ENCODE measurements around the gene DMXL2.
A peak's percentile ranks its signal among the peaks of the same experiment; 100 is the strongest.

DMXL2 gene

DNA sequence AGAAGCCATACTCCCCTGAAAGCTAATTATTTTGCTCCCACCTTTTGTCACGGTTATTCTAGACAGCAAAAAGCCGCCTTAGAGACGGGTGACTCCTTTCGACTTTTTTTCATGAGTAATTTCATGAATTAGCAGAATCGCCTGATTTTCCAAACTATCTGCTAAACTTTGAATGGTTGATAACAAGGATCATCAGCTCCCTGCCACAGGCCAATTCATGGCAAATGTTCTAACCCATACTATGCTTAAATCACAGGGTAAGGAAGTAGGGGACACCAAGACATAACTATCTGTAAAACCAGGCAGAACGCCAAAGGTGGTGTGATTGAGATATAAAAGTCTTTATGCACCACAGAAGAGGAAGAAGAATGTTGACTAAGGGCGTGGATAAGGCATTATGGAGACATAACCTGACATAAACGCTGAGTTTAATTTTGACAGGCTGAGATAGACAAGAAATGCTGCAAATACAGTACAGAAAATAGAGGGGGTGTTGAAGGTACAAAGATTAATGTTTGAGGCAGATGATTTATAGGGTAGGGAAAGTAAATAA is 891 bp upstream of the DMXL2 start (continued):
- TF ChIP-seq, protein P1, sequence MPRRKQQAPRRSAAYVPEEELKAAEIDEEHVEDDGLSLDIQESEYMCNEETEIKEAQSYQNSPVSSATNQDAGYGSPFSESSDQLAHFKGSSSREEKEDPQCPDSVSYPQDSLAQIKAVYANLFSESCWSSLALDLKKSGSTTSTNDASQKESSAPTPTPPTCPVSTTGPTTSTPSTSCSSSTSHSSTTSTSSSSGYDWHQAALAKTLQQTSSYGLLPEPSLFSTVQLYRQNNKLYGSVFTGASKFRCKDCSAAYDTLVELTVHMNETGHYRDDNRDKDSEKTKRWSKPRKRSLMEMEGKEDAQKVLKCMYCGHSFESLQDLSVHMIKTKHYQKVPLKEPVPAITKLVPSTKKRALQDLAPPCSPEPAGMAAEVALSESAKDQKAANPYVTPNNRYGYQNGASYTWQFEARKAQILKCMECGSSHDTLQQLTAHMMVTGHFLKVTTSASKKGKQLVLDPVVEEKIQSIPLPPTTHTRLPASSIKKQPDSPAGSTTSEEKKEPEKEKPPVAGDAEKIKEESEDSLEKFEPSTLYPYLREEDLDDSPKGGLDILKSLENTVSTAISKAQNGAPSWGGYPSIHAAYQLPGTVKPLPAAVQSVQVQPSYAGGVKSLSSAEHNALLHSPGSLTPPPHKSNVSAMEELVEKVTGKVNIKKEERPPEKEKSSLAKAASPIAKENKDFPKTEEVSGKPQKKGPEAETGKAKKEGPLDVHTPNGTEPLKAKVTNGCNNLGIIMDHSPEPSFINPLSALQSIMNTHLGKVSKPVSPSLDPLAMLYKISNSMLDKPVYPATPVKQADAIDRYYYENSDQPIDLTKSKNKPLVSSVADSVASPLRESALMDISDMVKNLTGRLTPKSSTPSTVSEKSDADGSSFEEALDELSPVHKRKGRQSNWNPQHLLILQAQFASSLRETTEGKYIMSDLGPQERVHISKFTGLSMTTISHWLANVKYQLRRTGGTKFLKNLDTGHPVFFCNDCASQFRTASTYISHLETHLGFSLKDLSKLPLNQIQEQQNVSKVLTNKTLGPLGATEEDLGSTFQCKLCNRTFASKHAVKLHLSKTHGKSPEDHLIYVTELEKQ (tag by site-specific recombination; IDR thresholded peaks at IDR 0.05; ENCODE audit: borderline replicate concordance): no peak
- peak; percentile 90 for TF ChIP-seq KLF1 (tag by site-specific recombination; IDR thresholded peaks at IDR 0.05)
- TF ChIP-seq YY1 (tag by site-specific recombination; IDR thresholded peaks at IDR 0.05): no peak
- TF ChIP-seq ZNF350 (tag by site-specific recombination; IDR thresholded peaks at IDR 0.05): no peak
- TF ChIP-seq, protein P2, sequence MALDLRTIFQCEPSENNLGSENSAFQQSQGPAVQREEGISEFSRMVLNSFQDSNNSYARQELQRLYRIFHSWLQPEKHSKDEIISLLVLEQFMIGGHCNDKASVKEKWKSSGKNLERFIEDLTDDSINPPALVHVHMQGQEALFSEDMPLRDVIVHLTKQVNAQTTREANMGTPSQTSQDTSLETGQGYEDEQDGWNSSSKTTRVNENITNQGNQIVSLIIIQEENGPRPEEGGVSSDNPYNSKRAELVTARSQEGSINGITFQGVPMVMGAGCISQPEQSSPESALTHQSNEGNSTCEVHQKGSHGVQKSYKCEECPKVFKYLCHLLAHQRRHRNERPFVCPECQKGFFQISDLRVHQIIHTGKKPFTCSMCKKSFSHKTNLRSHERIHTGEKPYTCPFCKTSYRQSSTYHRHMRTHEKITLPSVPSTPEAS (tag by site-specific recombination; IDR thresholded peaks at IDR 0.05): no peak
- TF ChIP-seq ZNF600 (tag by site-specific recombination; IDR thresholded peaks at IDR 0.05): no peak
- TF ChIP-seq, protein P3, sequence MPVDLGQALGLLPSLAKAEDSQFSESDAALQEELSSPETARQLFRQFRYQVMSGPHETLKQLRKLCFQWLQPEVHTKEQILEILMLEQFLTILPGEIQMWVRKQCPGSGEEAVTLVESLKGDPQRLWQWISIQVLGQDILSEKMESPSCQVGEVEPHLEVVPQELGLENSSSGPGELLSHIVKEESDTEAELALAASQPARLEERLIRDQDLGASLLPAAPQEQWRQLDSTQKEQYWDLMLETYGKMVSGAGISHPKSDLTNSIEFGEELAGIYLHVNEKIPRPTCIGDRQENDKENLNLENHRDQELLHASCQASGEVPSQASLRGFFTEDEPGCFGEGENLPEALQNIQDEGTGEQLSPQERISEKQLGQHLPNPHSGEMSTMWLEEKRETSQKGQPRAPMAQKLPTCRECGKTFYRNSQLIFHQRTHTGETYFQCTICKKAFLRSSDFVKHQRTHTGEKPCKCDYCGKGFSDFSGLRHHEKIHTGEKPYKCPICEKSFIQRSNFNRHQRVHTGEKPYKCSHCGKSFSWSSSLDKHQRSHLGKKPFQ (tag by site-specific recombination; IDR thresholded peaks at IDR 0.05): no peak
- peak; percentile 61; the same call in 1 of the 2 replicates for TF ChIP-seq MYNN (tag by site-specific recombination; IDR thresholded peaks at IDR 0.05; ENCODE audit: borderline replicate concordance)
- TF ChIP-seq IKZF3 (tag by site-specific recombination; IDR thresholded peaks at IDR 0.05): no peak
- TF ChIP-seq, protein P4, sequence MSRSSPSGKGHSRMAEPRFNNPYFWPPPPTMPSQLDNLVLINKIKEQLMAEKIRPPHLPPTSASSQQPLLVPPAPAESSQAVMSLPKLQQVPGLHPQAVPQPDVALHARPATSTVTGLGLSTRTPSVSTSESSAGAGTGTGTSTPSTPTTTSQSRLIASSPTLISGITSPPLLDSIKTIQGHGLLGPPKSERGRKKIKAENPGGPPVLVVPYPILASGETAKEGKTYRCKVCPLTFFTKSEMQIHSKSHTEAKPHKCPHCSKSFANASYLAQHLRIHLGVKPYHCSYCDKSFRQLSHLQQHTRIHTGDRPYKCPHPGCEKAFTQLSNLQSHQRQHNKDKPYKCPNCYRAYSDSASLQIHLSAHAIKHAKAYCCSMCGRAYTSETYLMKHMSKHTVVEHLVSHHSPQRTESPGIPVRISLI (tag by site-specific recombination; IDR thresholded peaks at IDR 0.05): no peak
- TF ChIP-seq ZNF548 (tag by site-specific recombination; IDR thresholded peaks at IDR 0.05): no peak
- peak; percentile 54 for TF ChIP-seq ZNF335 (tag by site-specific recombination; conservative IDR thresholded peaks at IDR 0.05)
- TF ChIP-seq TRIM28 (IDR thresholded peaks at IDR 0.05; ENCODE audit: borderline replicate concordance, low read length): no peak
- TF ChIP-seq, protein P5, sequence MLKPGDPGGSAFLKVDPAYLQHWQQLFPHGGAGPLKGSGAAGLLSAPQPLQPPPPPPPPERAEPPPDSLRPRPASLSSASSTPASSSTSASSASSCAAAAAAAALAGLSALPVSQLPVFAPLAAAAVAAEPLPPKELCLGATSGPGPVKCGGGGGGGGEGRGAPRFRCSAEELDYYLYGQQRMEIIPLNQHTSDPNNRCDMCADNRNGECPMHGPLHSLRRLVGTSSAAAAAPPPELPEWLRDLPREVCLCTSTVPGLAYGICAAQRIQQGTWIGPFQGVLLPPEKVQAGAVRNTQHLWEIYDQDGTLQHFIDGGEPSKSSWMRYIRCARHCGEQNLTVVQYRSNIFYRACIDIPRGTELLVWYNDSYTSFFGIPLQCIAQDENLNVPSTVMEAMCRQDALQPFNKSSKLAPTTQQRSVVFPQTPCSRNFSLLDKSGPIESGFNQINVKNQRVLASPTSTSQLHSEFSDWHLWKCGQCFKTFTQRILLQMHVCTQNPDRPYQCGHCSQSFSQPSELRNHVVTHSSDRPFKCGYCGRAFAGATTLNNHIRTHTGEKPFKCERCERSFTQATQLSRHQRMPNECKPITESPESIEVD (tag by site-specific recombination; IDR thresholded peaks at IDR 0.05): 0 out of 2 replicates have a peak, but pooled peaks have one; percentile 19
- TF ChIP-seq, protein P6, sequence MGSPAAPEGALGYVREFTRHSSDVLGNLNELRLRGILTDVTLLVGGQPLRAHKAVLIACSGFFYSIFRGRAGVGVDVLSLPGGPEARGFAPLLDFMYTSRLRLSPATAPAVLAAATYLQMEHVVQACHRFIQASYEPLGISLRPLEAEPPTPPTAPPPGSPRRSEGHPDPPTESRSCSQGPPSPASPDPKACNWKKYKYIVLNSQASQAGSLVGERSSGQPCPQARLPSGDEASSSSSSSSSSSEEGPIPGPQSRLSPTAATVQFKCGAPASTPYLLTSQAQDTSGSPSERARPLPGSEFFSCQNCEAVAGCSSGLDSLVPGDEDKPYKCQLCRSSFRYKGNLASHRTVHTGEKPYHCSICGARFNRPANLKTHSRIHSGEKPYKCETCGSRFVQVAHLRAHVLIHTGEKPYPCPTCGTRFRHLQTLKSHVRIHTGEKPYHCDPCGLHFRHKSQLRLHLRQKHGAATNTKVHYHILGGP (tag by site-specific recombination; IDR thresholded peaks at IDR 0.05): no peak
